Measurements from ENCODE around the gene CCDC77.
"Not testable (repeated sequence)": the region's sequence is repeated elsewhere in the genome, so short reads cannot be mapped to it uniquely, and the experiment has no call there.

DNA sequence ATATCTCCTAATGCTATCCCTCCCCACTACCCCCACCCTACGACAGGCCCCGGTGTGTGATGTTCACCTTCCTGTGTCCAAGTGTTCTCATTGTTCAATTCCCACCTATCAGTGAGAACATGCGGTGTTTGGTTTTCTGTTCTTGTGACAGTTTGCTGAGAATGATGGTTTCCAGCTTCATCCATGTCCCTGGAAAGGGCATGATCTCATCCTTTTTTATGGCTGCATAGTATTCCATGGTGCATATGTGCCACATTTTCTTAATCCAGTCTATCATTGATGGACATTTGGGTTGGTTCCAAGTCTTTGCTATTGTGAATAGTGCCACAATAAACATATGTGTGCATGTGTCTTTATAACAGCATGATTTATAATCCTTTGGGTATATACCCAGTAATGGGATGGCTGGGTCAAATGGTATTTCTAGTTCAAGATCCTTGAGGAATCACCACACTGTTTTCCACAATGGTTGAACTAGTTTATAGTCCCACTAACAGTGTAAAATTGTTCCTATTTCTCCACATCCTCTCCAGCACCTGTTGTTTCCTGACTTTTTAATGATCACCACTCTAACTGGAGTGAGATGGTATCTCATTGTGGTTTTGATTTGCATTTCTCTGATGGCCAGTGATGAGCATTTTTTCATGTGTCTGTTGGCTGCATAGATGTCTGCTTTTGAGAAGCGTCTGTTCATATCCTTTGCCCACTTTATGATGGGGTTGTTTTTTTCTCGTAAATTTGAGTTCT, 30.5 kb upstream of the CCDC77 start:
- TF ChIP-seq, protein P1, sequence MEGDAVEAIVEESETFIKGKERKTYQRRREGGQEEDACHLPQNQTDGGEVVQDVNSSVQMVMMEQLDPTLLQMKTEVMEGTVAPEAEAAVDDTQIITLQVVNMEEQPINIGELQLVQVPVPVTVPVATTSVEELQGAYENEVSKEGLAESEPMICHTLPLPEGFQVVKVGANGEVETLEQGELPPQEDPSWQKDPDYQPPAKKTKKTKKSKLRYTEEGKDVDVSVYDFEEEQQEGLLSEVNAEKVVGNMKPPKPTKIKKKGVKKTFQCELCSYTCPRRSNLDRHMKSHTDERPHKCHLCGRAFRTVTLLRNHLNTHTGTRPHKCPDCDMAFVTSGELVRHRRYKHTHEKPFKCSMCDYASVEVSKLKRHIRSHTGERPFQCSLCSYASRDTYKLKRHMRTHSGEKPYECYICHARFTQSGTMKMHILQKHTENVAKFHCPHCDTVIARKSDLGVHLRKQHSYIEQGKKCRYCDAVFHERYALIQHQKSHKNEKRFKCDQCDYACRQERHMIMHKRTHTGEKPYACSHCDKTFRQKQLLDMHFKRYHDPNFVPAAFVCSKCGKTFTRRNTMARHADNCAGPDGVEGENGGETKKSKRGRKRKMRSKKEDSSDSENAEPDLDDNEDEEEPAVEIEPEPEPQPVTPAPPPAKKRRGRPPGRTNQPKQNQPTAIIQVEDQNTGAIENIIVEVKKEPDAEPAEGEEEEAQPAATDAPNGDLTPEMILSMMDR (IDR thresholded peaks at IDR 0.05) = not testable (repeated sequence)
- not testable (repeated sequence) for TF ChIP-seq POLR2A (IDR thresholded peaks at IDR 0.05)

Measured in stomach (tissue), 4 donors.